ENCODE results near the gene CCK.

Gene CCK

GRCh38 chr3:42224658-42225421 lies 41.1 kb downstream of the CCK start:
- no peak for FAIRE-seq

- FAIRE-seq, result no peak
These were observed 41.8 kb downstream of the CCK start for GRCh38 chr3:42224178-42224577.

GRCh38 chr3:42222942-42223693 lies 42.9 kb downstream of the CCK start:
- FAIRE-seq, result no peak

- no peak for FAIRE-seq
These were observed 45.4 kb downstream of the CCK start for GRCh38 chr3:42220436-42221121.

DNA sequence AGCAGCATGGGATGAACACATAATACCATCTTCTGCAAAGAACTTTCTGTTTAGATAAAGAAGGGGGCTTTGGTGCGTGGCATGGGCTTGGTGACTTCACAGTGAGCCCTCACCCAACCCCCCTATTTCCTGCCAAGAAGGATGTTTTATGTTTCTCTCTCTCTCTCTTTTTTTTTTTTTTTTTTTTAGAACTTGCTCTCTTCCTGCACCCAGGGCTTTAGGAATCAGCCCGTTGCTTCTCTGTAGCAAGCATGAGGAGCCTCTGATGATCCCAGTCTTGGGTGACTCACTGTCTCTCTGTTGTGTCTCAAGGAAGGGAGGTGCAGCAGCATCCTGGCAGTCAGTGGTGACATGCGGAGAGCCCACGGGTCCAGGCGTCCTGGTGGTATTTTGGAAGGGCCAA lies 49.1 kb downstream of the CCK start:
- FAIRE-seq, result no peak

DNA sequence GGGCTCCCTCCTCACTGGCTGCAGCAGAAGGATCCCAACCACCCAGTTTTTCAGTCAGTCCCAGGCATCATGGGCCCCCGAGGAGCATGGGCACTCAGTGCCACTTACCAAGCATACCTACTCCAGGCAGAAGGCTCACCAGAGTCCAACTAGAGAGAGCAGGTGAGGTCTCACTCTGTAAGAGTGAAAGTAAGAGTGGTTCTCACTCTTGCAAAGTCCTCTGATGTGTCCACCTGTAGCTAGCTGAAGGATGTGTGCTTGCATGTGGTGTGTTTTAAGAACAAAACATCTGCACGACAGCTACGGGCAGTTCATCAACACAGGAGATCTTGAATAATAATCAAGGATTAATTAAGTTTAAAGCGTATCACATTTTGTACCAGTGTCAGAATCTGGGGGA lies 49.7 kb downstream of the CCK start:
- no peak for FAIRE-seq

GRCh38 chr3:42214565-42215283 lies 51.3 kb downstream of the CCK start:
- no peak for FAIRE-seq

DNA sequence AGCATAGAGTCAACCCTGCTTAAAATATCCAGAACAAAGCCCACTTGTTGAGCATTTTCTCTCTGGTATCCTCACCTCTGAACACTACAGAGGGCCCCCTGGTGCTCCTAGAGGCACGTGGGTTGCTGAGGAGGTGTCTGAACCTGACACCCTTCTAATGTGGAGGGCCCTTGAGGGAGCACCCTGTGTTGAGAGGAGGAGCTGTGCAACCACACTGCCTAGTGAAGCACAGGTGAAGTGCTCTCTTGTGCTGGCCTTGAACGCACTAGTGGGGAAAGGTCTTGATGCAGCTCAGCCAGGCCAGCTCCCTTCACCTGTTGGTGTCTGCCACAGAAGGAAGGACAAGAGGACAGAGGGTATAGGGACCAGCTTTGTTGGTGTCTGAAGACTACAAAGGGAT lies 51.9 kb downstream of the CCK start:
- FAIRE-seq, result no peak

DNA sequence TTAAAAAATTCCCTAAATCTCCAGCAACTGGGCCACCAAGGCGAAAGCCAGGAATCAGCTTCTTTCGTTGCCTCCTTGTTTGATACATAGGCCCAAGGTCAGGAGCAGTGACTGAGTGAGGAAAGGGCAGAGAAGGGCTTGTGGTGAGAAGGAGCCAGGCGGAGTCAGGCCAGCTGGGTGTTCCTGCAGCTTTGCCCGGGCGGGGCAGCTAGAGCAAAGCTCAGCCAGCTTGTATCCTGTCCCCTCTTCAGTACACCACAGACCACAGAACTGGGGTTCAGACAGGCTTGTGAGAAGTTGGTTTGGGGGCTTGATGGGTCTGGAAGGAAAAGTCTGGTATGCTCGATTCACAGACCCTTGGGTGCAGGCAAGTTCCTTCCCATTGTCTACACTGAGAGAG lies 52.6 kb downstream of the CCK start:
- FAIRE-seq, result no peak

- FAIRE-seq, result no peak
These were observed 55.3 kb downstream of the CCK start for GRCh38 chr3:42210726-42211125.

- no peak for FAIRE-seq
These were observed 56.1 kb downstream of the CCK start for GRCh38 chr3:42209917-42210316.
